GM06990 (cell line): ENCODE results near the gene CARD11.
"Not testable (repeated sequence)": the region's sequence is repeated elsewhere in the genome, so short reads cannot be mapped to it uniquely, and the experiment has no call there.

Experiments
- DNase-seq: peaks from one replicate; pipeline ENCODE4 v3.0.0-alpha.2; 2011; ENCODE audit not compliant: insufficient read length; ENCODE audit errors: extremely low read depth
- H3K27me3 ChIP-seq: replicated peaks from 2 replicates; pipeline ENCODE4 v1.6.0; 2011; ENCODE audit warnings: low read length; ENCODE audit not compliant: control insufficient read depth, insufficient read depth
- H3K36me3 ChIP-seq: 2 replicates; pipeline ENCODE4 v1.5.1; 2011; ENCODE audit warnings: low read length; ENCODE audit not compliant: control insufficient read depth, insufficient read depth
- H3K4me3 ChIP-seq: replicated peaks from 2 replicates; pipeline ENCODE4 v1.5.1; 2011; ENCODE audit warnings: low read depth, mild to moderate bottlenecking, control low read depth, low read length
- TF ChIP-seq, protein P1 (sequence below): IDR thresholded peaks from 2 replicates; pipeline ENCODE4 v1.5.1; 2011; ENCODE audit warnings: low read length, control low read depth, mild to moderate bottlenecking, inconsistent platforms; ENCODE audit not compliant: insufficient read depth, poor library complexity, severe bottlenecking

The CARD11 gene

DNA sequence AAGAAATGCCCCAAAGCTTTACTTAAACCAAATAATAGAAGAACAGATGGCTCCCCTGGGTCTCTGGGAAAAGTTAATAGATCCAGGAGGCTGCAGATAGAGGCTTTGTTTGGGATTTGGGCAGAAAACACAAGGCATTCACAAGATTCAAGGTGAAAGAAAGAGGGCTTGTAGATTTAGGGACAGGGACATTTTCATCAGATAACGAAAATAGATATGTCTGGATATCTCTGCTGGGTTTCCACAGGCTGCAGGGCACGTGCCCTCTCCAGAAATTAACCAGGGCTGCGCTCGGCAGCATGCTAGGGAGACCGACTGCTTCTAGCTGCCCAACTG, 14.9 kb downstream of the CARD11 start:
- peaks cover 4% of the 10 kb centered on the region; the same call in 1 of the 2 replicates for H3K36me3 ChIP-seq

DNA sequence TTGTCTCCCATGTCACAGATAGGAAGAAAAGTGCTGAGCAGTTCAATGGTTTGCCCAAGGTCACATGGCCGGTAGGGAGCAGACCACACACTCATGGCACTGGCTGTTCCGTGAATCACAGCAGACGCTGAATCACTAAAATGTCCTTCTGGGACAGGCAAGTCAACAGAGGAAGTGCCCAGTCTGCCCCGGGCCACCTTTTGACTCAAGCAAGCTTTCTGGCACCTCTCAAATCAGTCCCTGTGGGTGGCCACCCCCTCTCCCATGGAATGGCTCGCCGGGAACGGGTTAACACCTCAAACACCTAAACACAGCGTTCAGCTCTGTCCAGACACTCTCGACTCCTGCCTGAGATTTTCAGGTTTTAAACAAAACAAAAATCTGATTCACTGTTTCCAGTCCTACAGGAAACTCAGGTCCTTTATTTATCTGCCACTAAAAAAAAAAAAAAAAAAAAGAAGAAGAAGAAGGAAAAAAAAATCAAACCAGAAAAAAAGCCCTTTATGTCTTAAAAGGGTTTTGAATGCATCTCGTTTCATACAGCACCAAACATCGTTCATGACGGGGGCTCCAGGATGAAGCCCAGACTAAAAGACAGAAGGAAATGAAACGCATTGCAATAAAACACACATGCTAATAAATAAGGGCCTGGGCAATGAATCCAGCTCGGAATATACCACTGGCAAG, 15.5 kb downstream of the CARD11 start:
- H3K36me3 ChIP-seq: peaks cover 4% of the 10 kb centered on the region; the same call in 1 of the 2 replicates
- TF ChIP-seq, protein P1, sequence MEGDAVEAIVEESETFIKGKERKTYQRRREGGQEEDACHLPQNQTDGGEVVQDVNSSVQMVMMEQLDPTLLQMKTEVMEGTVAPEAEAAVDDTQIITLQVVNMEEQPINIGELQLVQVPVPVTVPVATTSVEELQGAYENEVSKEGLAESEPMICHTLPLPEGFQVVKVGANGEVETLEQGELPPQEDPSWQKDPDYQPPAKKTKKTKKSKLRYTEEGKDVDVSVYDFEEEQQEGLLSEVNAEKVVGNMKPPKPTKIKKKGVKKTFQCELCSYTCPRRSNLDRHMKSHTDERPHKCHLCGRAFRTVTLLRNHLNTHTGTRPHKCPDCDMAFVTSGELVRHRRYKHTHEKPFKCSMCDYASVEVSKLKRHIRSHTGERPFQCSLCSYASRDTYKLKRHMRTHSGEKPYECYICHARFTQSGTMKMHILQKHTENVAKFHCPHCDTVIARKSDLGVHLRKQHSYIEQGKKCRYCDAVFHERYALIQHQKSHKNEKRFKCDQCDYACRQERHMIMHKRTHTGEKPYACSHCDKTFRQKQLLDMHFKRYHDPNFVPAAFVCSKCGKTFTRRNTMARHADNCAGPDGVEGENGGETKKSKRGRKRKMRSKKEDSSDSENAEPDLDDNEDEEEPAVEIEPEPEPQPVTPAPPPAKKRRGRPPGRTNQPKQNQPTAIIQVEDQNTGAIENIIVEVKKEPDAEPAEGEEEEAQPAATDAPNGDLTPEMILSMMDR: no peak
- no peak for DNase-seq
- no peaks in the 10 kb centered on the region for H3K27me3 ChIP-seq
- H3K4me3 ChIP-seq: no peak overlapping the region

More for the DNA sequence above, 14.9 kb downstream of the CARD11 start:
- Histone ChIP-seq H3K27me3 (no peaks in the 10 kb centered on the region), H3K4me3 (no peak overlapping the region)
- DNase-seq: no peak
- TF ChIP-seq, protein P1: no peak

DNA sequence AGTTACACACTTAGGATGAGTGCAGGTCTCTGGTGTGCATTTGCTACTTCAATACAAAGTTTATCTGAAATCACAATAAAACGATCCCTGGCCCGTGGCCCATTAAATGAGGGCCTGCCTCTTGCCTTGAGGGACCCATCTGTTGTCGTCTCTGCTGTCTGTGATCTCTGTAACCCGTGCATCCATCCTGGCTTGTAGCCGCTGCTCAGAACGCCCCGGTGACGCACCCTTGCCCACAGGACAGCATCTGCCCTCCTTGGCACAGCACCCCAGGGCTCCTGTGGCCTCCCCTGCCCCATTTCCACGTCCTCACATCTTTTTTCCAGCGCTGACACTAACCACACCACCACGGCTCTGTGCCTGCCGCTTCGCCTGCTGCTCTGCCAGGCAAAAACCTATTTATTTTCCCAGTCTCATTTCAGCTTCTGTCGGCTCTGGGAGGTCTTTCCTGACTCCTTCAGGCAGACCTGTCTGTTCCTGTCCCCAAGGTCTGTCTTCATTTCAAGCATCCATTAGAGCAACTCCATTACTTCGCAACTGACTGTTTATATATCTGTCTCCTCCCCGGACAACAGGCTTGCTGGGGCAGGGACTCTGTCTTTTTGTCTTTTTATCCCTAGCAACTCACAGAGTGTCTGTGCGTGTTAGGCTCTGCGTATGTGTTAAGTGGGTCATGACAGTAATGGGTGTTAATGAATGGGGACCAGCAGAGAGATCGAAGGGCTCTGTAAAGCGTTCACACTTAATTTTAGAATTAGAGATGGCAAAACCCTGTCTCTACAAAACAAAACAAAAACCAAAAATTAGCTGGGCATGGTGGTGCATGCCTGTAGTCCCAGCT, 16.4 kb downstream of the CARD11 start:
- TF ChIP-seq, protein P1: no peak
- Histone ChIP-seq H3K36me3 (peaks cover 4% of the 10 kb centered on the region; the same call in 1 of the 2 replicates), H3K27me3 (no peaks in the 10 kb centered on the region), H3K4me3 (no peak overlapping the region)
- no peak for DNase-seq

DNA sequence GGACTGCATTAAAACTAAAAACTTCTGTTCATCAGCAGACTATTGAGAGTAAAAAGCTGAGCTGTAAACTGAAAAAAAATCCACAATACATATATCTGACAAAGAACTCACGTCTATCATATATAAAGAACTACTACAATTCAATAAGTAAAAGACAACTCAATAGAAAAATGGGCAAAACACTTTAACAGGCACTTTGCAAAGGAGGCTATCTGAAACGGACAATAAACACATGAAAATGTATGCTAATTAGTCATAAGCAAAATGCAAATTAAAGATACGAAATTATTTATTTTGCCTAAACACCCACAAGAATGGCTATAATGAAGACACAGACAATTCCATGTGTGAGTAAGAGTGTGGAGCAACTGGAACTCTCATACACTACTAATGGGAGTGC, 18.1 kb downstream of the CARD11 start:
- H3K36me3 ChIP-seq: peaks cover 4% of the 10 kb centered on the region; the same call in 1 of the 2 replicates
- H3K27me3 ChIP-seq: no peaks in the 10 kb centered on the region
- DNase-seq: no peak
- no peak overlapping the region for H3K4me3 ChIP-seq
- TF ChIP-seq, protein P1: no peak

DNA sequence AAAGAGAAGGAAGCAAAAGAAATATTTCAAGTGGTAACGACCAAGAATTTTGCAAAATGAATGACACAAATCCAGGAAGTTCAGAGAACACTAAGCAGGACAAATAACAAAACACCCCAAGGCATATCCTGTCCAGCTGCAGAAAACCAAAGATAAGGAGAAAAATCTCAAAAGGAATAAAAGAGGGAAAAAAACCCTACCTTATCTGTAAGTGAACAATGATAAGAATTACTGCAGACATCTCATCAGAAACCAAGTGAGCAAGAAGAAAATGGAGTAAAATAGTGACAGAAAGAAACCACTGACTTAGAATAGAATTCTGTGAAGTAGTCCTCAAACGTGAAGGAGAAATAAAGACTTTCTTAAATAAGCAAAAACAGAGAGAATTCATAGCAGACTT, 21.8 kb downstream of the CARD11 start:
- H3K27me3 ChIP-seq: no peaks in the 10 kb centered on the region
- DNase-seq: no peak
- peaks cover under 1% of the 10 kb centered on the region; the same call in 1 of the 2 replicates for H3K36me3 ChIP-seq
- no peak overlapping the region for H3K4me3 ChIP-seq
- TF ChIP-seq, protein P1: no peak

DNA sequence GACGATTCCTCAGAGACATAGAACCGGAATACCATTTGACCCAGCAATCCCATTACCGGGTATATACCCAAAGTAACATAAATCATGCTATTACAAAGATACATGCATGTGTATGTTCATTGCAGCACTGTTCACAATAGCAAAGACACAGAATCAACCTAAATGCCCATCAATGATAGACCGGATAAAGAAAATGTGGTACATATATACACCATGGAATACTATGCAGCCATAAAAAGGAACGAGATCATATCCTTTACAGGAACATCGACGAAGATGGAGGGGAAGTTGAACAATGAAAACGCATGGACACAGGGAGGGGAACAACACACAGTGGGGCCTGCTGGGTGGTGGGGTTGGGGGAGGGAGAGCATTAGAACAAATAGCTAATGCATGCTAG, 22.4 kb downstream of the CARD11 start:
- H3K27me3 ChIP-seq, DNase-seq, H3K4me3 ChIP-seq, H3K36me3 ChIP-seq: not testable (repeated sequence)
